Skeletal muscle satellite cell (primary cell): Measurements from ENCODE around the gene ISG20.

Experiments
- H3K27me3 ChIP-seq: 2 replicates; pipeline ENCODE4 v1.7.0; 2013; ENCODE audit warnings: low read length; ENCODE audit not compliant: control insufficient read depth, insufficient read depth
- H3K36me3 ChIP-seq: 2 replicates; pipeline ENCODE4 v1.7.0; 2013; ENCODE audit warnings: mild to moderate bottlenecking, control low read depth, low read length; ENCODE audit not compliant: insufficient read depth
- H3K4me1 ChIP-seq: 2 replicates; pipeline ENCODE4 v1.7.0; 2013; ENCODE audit warnings: low read length; ENCODE audit not compliant: control insufficient read depth, insufficient read depth
- H3K4me2 ChIP-seq: 2 replicates; pipeline ENCODE4 v1.7.0; 2013; ENCODE audit warnings: mild to moderate bottlenecking, low read length
- H3K4me3 ChIP-seq: 2 replicates; pipeline ENCODE4 v1.7.0; 2013; ENCODE audit warnings: low read length
- H3K9ac ChIP-seq: 2 replicates; pipeline ENCODE4 v1.7.0; 2013; ENCODE audit warnings: mild to moderate bottlenecking, low read depth, low read length, moderate library complexity
- H3K9me3 ChIP-seq: replicated peaks from 2 replicates; pipeline ENCODE4 v1.7.0; 2013; ENCODE audit warnings: mild to moderate bottlenecking, control low read depth, low read length

Gene ISG20

GRCh38 chr15:88686166-88686565 lies 47.4 kb downstream of the ISG20 start:
- H3K9me3 ChIP-seq: no peaks in the 10 kb centered on the region
- no peak overlapping the region for H3K9ac ChIP-seq
- no peak overlapping the region for H3K4me3 ChIP-seq
- peaks cover 9% of the 10 kb centered on the region for H3K4me1 ChIP-seq
- no peak overlapping the region for H3K4me2 ChIP-seq
- peaks cover 26% of the 10 kb centered on the region for H3K27me3 ChIP-seq
- H3K36me3 ChIP-seq: no peaks in the 10 kb centered on the region

- Histone ChIP-seq H3K4me3 (no peak overlapping the region), H3K4me1 (no peaks in the 10 kb centered on the region), H3K9ac (no peak overlapping the region), H3K4me2 (no peak overlapping the region), H3K27me3 (peaks cover 23% of the 10 kb centered on the region), H3K36me3 (no peaks in the 10 kb centered on the region), H3K9me3 (no peaks in the 10 kb centered on the region)
These were observed 49.6 kb downstream of the ISG20 start for GRCh38 chr15:88688394-88688933.

DNA sequence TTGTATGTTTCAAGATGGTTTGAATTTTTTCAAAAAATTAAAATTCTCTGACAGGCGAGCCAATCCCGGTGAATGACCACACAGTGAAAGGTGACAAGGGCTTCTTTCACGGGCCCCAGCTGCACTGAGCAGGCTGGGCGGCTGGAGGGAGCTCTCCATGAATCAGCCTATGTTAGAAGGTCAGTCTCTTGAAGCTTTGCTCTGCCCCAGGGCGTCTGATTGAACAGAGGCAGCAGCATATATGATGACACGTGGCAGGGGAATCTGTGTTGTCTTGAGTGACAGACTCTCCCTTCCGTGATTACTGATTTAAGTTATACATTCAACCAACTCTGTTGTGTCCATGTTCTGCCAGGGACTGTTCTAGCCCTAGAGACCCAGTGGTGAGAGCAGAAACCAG lies 51.5 kb downstream of the ISG20 start:
- Histone ChIP-seq H3K4me1 (no peaks in the 10 kb centered on the region), H3K9ac (no peak overlapping the region), H3K4me3 (no peak overlapping the region), H3K9me3 (no peaks in the 10 kb centered on the region), H3K27me3 (peaks cover 30% of the 10 kb centered on the region), H3K36me3 (no peaks in the 10 kb centered on the region), H3K4me2 (no peak overlapping the region)

DNA sequence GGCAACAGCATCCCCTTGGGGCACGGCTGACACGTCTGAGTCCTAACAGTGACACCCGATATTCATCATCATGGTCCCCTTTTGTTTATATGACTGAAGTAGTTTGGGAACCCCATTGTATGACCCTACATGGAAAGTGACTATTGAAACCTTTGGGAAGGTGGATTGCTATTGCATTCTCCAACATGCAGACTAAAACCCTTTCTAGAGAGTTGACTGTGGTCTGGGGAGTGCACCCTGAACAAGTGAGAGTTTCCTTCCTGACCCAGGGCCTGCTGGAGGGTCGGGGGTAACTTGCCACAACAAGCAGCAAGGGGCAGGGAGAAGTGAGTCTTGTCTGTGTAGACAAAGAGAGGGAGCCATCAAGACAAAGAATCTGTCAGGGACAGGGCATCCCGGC lies 54.4 kb downstream of the ISG20 start:
- Histone ChIP-seq H3K27me3 (peaks cover 47% of the 10 kb centered on the region), H3K9me3 (no peaks in the 10 kb centered on the region), H3K4me1 (no peaks in the 10 kb centered on the region), H3K36me3 (no peaks in the 10 kb centered on the region), H3K4me3 (no peak overlapping the region), H3K4me2 (no peak overlapping the region), H3K9ac (no peak overlapping the region)

DNA sequence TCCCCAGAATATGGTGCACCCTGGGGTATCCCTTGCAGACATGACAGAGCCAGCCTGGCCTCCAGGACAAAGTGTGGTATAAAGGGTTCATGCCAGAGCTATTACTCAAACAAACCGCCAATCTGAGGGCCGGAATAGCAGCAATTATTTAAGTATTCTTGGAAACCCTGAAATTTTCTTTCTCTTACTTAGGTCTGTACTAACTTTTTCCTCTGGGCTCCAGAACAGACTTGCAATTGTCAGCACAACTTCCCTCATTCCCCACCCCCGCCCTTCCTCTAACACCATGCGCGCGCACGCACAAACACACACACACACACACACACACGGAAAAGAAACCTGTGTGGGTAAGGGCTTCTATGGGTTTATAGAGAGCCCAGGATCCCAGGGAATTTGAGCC lies 56.3 kb downstream of the ISG20 start:
- Histone ChIP-seq H3K9me3 (no peaks in the 10 kb centered on the region), H3K9ac (no peak overlapping the region), H3K4me1 (no peaks in the 10 kb centered on the region), H3K4me2 (no peak overlapping the region), H3K4me3 (no peak overlapping the region), H3K27me3 (peaks cover 57% of the 10 kb centered on the region), H3K36me3 (no peaks in the 10 kb centered on the region)

DNA sequence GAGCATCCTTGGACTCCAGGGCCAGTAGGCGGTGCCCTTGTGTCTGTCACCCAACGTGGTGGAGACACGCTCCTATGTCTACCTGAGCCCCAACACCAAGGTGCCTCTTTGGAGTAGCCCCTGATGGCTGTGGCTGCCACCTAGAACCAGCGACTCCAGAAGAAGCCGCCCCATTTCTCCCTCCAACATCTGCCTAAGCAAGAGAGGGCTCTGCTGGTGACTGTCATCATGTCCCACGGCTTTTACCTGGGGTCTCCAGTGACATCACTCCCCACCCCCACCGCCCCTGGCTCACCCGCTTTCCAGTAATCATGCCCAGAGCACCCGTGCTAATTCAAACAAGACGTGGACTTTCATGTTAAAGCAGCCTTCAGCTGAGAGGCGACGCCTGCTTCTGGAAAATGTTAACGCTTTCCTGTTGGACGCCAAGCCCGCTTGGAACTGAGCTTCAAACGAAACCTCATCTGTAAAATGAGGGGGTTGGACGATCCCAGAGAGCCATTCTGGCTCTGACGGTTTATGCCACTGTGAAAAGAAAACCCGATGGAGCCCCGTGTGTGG lies 57.0 kb downstream of the ISG20 start:
- Histone ChIP-seq H3K36me3 (no peaks in the 10 kb centered on the region), H3K27me3 (peaks cover 57% of the 10 kb centered on the region), H3K9ac (no peak overlapping the region)

DNA sequence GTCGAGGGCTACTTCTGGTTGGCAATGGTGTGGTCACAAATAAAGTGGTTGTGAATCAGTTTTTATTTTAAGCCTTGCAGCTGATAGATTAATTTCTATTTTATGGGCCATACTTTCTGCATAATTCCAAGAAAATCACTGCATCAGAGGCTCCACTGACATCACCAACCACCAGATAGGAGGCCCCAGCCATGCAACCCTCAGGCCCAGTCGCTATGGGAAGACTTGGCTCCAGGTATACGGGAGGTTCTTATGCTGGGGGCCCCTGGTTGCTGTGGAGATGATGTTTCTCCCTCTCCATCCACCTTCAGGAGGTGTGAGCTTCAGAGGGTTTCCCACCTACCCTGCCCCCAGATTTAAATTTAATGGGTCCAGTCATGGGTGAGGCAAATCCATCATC lies 57.4 kb downstream of the ISG20 start:
- Histone ChIP-seq H3K27me3 (peaks cover 57% of the 10 kb centered on the region), H3K4me1 (no peaks in the 10 kb centered on the region), H3K4me3 (no peak overlapping the region), H3K9me3 (no peaks in the 10 kb centered on the region), H3K36me3 (no peaks in the 10 kb centered on the region), H3K9ac (no peak overlapping the region), H3K4me2 (no peak overlapping the region)

More for the DNA sequence above, 57.0 kb downstream of the ISG20 start:
- Histone ChIP-seq H3K9me3 (no peaks in the 10 kb centered on the region), H3K4me3 (no peak overlapping the region), H3K4me1 (no peaks in the 10 kb centered on the region), H3K4me2 (no peak overlapping the region)

DNA sequence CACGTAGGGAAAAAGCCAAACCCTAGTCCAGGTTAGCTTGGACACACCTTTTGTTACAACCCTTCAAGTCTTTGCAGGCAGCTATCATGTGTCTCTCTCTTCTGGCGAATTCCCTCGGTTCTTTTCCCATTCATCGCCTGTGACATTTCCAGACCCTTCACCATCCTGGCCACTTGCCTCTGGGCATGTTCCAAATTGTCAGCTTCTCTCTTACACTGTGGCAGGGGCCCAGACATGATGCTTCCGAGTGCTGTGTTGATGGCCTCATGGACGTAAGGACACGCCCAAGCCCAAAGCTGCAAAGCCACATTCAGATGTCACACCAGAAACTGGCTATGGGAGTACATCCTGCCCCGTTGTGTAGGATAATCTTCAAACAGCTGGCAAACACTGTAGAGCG lies 58.5 kb downstream of the ISG20 start:
- Histone ChIP-seq H3K4me2 (no peak overlapping the region), H3K4me3 (no peak overlapping the region), H3K4me1 (no peaks in the 10 kb centered on the region), H3K9ac (no peak overlapping the region), H3K36me3 (no peaks in the 10 kb centered on the region), H3K27me3 (peaks cover 57% of the 10 kb centered on the region), H3K9me3 (no peaks in the 10 kb centered on the region)

GRCh38 chr15:88699861-88700260 lies 61.0 kb downstream of the ISG20 start:
- Histone ChIP-seq H3K9me3 (no peaks in the 10 kb centered on the region), H3K36me3 (no peaks in the 10 kb centered on the region), H3K27me3 (peaks cover 47% of the 10 kb centered on the region), H3K4me1 (no peaks in the 10 kb centered on the region), H3K4me3 (no peak overlapping the region), H3K9ac (no peak overlapping the region), H3K4me2 (no peak overlapping the region)

DNA sequence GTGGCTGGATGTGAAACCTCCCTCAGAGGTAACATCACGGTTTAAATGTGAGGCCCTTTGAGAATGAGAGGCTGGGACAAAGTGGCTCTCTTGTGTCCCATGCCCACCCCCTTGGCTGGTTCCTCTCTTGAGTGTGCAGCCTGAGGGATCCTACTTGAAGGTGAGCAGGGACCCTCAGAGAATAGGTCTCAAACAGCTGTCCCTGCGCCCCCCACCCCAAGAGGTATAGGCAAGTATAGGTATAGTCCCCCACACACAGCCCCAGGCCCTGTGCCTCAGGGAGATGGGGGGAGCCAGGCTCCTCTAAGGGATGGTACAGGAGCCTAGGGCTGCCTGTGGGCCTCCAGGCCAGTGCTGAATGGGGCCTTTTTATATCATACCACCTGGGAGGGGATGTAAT lies 61.9 kb downstream of the ISG20 start:
- Histone ChIP-seq H3K4me1 (peaks cover 4% of the 10 kb centered on the region), H3K27me3 (peaks cover 41% of the 10 kb centered on the region), H3K4me3 (no peak overlapping the region), H3K9me3 (no peaks in the 10 kb centered on the region), H3K36me3 (no peaks in the 10 kb centered on the region), H3K9ac (no peak overlapping the region), H3K4me2 (no peak overlapping the region)

- Histone ChIP-seq H3K9ac (no peak overlapping the region), H3K27me3 (peaks cover 32% of the 10 kb centered on the region), H3K4me1 (peaks cover 6% of the 10 kb centered on the region), H3K4me3 (no peak overlapping the region), H3K4me2 (no peak overlapping the region), H3K9me3 (no peaks in the 10 kb centered on the region), H3K36me3 (no peaks in the 10 kb centered on the region)
These were observed 62.8 kb downstream of the ISG20 start for GRCh38 chr15:88701561-88702095.

DNA sequence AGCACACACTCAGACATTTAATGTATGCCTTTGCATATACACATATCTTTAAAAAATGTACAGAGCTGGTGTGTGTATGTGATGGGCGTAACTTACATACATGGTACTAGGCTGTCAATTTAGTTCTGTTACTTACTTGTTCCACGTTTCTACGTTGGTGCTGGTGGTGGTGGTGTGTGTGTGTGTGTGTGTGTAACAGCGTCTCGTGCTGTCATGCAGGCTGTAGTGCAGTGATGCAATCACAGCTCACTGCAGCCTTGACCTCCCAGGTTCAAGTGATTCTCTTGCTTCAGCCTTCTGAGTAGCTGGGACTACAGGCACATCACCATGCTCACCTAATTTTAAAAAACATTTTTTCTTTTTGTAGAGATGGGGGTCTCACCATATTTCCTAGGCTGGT lies 64.2 kb downstream of the ISG20 start:
- Histone ChIP-seq H3K36me3 (no peaks in the 10 kb centered on the region), H3K9ac (no peak overlapping the region), H3K9me3 (no peaks in the 10 kb centered on the region), H3K4me2 (no peak overlapping the region), H3K27me3 (peaks cover 21% of the 10 kb centered on the region), H3K4me3 (no peak overlapping the region), H3K4me1 (peaks cover 9% of the 10 kb centered on the region)
